Metanephros (tissue), 2 donors: ENCODE data around the gene CCDC82. TPM values are rescaled to one million over a fixed set of nuclear protein-coding genes. Genes with fewer than 3 reads are reported as not detected.

Experiments
- small RNA-seq: library from RNA; depleted of rRNA; stranded (forward); fragments of <200 nt; gene quantifications from one replicate; pipeline ENCODE3, GENCODE V24; 2014; ENCODE audit warnings: low replicate concordance
- total RNA-seq: library from RNA; depleted of rRNA; stranded (reverse); fragments of >200 nt; gene quantifications from one replicate; pipeline ENCODE4 v1.2.3, GENCODE V29; 2014

CCDC82 gene
- total RNA-seq: 19.9 TPM

GRCh38 chr11:96389720-96390487, at the start of gene CCDC82, which contains the start of gene JRKL:
Gene CCDC82 (minus strand): TSS chr11:96389912. CDS start chr11:96384747, 5,165 bp downstream.
Gene JRKL (plus strand): TSS chr11:96390013. CDS start chr11:96390650, 637 bp downstream.

GRCh38 chr11:96342961-96343711, 46.6 kb downstream of the CCDC82 start, which contains the start of gene MAML2:
Gene MAML2 (minus strand): TSS chr11:96343195. CDS start chr11:96341895, 1,300 bp downstream.

Small RNAs within 50 kb of the gene (small RNA-seq; reads per million reads assigned to genes)
- gene MIR1260B: not detected

Other genes with a start within 250 kb of the CCDC82 start
- 25.4 TPM for gene MAML2, start 46.7 kb downstream of the CCDC82 start, total RNA-seq
- gene JRKL, start 101 bp upstream of the CCDC82 start, total RNA-seq: 11.7 TPM